ENCODE measurements around the gene MUC3A.
"Not testable (repeated sequence)": the region's sequence is repeated elsewhere in the genome, so short reads cannot be mapped to it uniquely, and the experiment has no call there.

MUC3A gene

DNA sequence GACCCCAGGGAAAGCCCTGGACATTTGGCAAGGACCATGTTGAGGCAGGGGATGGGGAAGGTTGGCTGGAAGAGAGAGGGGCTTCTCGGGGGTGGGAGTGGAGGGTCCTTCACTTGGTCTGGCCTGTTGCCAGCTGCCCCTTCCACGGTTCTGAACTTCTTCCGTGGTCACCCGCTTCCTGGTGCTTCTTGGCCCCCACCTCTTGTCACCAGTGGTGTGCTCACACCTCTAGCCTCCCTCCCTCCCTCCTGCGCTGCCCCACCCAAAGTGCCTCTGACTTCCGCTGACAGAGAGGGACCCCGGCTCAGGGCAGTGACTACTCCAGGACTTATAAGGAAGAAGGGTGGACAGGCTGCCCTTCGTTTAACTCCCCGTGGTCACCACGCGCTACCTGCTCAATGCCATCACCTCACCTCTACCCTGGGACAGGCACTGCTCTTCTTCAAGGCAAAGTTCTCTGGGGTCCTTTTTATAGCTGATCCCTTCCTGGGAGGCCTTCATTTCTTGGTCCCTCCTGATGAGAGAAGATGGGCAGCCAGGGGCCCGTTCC, 19.8 kb downstream of the MUC3A start, which contains the start of gene MUC12:
Gene MUC12 (plus strand): TSS at position 500 of the 550 bp plus-strand sequence. CDS start 58 bp downstream, outside the sequence.
- DNase-seq (ENCODE audit: low read depth in 2 of 2, low spot score in 1 of 2), result no peak

DNA sequence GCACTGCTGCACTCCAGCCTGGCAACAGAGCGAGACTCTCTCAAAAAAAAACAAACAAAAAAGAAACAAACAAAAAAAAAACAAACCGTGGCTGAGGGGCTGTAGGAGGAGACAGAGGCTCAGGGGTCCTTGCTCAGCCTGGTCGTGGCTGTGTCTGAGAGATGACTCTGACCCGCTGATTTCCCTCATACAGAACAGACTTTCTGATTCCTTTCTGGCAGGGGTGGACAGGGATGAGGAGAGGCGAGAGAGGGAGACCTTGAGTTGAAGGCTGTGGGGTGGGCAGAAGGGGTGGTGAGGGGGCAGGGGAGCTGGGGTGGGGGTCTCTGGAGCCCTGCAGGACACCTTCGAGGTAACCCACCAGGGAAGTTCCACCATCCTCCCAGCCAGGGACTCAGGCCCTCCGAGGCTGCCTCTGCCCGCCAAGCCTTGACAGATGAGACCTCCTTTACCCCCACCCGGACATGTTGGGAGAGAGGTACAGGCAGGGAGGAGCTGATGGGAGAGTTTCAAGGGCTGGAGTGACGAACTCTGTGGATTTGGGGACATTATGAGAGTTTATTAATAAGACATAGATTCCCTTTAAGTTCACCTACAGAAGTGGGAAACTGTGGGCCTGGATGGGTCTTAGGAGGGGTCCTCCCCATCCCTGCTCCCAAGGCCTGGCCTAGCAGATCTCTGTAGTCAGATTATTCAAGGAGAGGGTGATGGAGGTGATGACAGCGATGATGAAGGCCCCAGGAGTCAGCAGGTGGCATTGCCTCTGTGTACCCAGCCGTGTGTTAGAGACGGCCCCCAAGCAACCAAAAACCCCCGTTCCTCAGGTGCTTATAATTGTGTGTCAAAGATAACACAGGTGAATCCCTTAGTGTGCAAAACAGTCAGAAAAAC, 22.0 kb downstream of the MUC3A start:
- no peak for DNase-seq (ENCODE audit: low read depth in 2 of 2, low spot score in 1 of 2)

DNA sequence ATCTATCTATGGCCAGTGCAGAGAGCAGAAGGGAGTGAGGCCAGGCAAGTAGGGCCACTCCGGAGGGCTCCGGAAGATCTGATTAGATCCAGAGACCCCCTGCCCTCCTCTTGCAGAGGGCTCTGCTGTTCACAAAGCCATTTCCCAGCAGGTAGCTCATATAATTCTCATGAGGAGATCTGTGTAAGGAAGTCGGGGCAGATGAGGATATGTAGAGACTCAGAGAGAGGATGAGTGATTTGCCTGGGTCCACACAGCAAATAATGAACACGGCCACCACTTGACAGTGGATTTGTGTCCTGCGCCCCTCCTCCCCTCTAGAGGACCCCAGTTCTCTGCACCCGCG, 22.6 kb downstream of the MUC3A start:
- DNase-seq (ENCODE audit: low read depth in 2 of 2, low spot score in 1 of 2), result no peak

DNA sequence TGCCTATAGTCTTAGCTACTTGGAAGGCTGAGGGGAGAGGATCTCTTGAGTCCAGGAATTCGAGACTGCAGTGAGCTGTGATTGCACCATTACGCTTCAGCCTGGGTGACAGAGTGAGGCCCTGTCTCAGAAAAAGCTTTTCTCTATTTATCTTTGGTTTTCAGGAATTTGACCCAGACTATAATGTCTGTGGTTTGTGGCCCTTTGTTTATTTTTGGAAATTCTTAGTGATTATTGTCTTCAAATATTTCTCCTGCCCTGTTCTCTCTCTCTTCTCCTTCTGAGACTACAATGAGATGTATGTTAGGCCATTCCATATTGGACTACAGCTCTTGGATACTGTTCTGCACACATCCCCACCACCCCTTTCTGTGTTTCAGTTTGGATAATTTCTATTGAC, 24.7 kb downstream of the MUC3A start:
- no peak for DNase-seq (ENCODE audit: low read depth in 2 of 2, low spot score in 1 of 2)

DNA sequence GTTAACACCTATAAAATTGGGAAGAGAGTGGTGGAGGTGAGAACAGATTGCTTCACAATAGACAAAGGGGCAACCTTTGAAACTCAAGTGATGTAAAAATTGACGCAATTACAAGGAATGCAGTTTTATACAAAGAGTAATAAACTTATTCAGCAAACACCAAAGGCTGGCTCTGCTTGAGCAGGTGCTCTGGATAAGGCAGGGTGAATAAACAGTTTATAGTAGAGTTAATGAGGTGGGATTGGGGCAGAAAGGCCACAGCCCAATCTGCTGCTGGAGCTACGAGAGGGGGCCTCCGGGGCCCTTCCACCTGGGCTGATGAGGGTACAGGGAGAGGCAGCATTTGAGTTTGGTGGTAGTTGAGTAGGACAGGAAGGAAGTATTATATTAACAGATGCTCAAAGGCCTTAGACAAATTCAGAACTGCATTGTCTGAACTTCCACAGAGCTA, 26.1 kb downstream of the MUC3A start:
- DNase-seq (ENCODE audit: low read depth in 2 of 2, low spot score in 1 of 2), result no peak

DNA sequence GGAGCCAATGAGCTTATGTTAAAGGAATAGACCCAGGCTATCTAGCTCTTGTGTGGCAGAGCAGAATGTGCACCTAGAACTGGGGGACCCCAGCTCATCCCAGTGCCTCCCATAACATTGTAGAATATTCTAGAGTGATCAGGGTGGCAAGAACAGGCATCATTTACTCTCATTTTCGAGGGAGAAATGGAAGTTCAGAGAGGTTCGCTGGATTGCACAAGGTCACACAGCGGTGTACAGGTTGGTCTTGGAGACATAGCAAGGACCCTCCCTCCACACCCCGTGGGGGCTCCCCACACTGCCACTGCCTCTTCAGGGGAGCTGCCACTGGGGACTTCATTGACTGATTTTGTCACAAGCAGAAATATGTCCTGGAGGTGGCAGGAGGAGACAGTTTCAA, 29.0 kb downstream of the MUC3A start:
- DNase-seq (ENCODE audit: low read depth in 2 of 2, low spot score in 1 of 2), result no peak

DNA sequence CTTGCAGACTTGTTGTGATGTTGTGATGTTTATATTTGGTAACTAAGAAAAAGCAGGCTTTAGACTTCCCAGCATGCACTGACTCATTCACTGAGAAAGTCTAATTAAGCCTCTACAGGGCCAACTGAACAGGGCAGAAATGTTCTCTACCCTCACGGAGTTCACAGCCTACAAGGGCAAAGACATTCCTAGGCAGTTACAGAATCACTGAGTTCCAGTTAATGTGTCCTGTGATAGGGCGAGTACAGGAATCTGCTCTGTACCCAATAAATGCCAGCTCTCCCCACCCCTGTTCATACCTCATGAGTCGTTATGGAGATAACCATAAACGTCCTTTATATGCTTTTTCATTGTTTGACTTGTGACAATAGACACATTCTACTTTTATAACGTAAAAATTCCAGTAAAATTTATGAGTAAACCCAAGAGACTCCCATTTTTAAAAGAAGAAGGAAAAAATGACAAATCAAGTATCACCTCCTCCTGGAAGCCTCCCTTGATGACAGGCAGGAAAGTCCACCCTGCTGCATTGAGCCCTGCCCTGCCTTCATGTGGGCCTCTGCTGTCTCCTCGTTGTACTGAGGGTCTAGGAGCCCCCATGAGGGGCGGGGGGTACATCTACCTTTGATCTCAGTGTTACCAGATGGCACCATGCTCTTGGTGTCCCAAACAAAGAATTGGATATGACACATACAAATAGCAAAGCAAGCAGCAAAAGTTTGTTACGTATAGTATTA, 34.3 kb downstream of the MUC3A start:
- DNase-seq (ENCODE audit: low read depth in 2 of 2, low spot score in 1 of 2), result no peak

DNA sequence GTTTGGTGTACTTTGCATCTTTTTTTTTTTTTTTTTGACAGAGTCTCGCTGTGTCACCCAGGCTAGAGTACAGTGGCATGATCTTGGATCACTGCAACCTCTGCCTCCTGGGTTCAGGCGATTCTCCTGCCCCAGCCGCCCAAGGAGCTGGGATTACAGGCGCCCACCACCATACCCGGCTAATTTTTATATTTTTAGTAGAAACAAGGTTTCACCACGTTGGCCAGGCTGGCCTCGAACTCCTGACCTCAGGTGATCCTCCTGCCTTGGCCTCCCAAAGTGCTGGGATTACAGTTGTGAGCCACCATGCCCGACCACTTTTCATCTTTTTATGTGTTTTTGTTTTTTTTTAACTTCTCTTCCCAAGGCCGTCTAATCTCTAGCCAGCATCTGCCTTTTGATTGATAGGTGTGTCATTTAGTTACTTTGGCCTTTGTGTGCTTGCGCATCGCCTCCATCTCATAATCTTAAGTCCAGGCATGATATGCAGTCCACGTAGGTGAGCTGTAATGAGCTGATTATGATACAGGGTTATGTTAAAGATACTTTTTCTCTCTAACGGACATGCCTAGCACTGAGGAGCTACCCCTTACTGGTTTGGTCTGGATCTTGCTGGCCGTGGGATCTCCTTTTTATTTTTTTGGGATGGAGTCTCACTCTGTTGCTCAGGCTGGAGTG, 35.0 kb downstream of the MUC3A start:
- not testable (repeated sequence) for DNase-seq (ENCODE audit: low read depth in 2 of 2, low spot score in 1 of 2)

DNA sequence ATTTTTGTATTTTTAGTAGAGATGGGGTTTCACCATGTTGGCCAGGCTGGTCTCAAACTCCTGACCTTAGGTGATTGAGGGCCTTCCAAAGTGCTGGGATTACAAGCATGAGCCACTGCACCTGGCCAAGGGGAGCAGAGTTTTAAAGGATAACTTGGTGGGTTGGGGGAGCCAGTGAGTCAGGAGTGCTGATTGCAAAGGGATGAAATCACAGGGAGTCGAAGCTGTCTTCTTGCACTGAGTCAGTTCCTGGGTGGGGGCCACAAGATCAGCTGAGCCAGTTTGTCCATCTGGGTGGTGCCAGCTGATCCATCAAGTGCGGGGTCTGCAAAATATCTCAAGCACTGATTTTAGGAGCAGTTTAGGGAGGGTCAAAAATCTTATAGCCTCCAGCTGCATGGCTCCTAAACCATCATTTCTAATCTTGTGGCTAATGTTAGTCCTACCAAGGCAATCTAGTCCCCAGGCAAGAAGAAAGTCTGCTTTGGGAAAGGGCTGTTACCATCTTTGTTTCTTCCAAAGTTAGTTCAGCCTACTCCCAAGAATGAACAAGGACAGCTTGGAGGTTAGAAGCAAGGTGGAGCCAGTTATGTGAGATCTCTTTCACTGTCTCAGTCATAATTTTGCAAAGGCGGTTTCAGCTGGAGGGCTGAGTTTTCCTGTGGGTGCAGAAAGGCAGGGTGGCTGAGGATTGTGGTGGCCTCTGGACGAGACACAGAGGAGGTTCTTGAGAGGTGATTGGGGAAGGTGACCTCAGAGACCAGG, 35.9 kb downstream of the MUC3A start:
- DNase-seq (ENCODE audit: low read depth in 2 of 2, low spot score in 1 of 2), result not testable (repeated sequence)

DNA sequence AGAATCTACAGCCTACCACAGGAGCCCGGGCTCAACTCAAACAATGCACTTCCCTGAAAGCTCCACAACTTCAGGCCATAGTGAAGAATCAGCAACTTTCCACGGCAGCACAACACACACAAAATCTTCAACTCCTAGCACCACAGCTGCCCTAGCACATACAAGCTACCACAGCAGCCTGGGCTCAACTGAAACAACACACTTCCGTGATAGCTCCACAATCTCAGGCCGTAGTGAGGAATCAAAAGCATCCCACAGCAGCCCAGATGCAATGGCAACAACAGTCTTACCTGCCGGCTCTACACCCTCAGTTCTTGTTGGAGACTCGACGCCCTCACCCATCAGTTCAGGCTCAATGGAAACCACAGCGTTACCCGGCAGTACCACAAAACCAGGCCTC, 42.3 kb downstream of the MUC3A start:
- no peak for DNase-seq (ENCODE audit: low read depth in 2 of 2, low spot score in 1 of 2)

DNA sequence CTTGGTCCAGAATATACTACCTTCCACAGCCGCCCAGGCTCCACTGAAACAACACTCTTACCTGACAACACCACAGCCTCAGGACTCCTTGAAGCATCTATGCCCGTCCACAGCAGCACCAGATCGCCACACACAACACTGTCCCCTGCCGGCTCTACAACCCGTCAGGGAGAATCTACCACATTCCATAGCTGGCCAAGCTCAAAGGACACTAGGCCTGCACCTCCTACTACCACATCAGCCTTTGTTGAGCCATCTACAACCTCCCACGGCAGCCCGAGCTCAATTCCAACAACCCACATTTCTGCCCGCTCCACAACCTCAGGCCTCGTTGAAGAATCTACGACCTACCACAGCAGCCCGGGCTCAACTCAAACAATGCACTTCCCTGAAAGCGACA, 42.9 kb downstream of the MUC3A start:
- DNase-seq (ENCODE audit: low read depth in 2 of 2, low spot score in 1 of 2), result not testable (repeated sequence)

DNA sequence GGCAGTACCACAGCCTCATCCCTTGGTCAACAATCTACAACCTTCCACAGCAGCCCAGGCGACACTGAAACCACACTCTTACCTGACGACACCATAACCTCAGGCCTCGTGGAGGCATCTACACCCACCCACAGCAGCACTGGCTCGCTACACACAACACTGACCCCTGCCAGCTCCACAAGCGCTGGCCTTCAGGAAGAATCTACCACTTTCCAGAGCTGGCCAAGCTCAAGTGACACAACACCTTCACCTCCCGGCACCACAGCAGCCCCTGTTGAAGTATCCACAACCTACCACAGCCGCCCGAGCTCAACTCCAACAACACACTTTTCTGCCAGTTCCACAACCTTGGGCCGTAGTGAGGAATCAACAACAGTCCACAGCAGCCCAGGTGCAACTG, 45.3 kb downstream of the MUC3A start:
- not testable (repeated sequence) for DNase-seq (ENCODE audit: low read depth in 2 of 2, low spot score in 1 of 2)

DNA sequence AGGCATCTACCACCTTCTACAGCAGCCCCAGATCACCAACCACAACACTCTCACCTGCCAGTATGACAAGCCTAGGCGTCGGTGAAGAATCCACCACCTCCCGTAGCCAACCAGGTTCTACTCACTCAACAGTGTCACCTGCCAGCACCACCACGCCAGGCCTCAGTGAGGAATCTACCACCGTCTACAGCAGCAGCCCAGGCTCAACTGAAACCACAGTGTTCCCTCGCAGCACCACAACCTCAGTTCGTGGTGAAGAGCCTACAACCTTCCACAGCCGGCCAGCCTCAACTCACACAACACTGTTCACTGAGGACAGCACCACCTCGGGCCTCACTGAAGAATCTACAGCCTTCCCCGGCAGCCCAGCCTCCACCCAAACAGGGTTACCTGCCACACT, 49.2 kb downstream of the MUC3A start:
- not testable (repeated sequence) for DNase-seq (ENCODE audit: low read depth in 2 of 2, low spot score in 1 of 2)

DNA sequence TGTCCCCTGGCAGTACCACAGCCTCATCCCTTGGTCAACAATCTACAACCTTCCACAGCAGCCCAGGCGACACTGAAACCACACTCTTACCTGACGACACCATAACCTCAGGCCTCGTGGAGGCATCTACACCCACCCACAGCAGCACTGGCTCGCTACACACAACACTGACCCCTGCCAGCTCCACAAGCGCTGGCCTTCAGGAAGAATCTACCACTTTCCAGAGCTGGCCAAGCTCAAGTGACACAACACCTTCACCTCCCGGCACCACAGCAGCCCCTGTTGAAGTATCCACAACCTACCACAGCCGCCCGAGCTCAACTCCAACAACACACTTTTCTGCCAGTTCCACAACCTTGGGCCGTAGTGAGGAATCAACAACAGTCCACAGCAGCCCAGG, 50.0 kb downstream of the MUC3A start:
- DNase-seq (ENCODE audit: low read depth in 2 of 2, low spot score in 1 of 2), result not testable (repeated sequence)

DNA sequence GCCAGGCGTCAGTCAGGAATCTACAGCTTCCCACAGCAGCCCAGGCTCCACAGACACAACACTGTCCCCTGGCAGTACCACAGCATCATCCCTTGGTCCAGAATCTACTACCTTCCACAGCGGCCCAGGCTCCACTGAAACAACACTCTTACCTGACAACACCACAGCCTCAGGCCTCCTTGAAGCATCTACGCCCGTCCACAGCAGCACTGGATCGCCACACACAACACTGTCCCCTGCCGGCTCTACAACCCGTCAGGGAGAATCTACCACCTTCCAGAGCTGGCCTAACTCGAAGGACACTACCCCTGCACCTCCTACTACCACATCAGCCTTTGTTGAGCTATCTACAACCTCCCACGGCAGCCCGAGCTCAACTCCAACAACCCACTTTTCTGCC, 50.7 kb downstream of the MUC3A start:
- not testable (repeated sequence) for DNase-seq (ENCODE audit: low read depth in 2 of 2, low spot score in 1 of 2)

DNA sequence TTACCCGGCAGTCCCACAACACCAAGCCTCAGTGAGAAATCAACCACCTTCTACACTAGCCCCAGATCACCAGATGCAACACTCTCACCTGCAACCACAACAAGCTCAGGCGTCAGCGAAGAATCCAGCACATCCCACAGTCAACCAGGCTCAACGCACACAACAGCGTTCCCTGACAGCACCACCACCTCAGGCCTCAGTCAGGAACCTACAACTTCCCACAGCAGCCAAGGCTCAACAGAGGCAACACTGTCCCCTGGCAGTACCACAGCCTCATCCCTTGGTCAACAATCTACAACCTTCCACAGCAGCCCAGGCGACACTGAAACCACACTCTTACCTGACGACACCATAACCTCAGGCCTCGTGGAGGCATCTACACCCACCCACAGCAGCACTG, 53.0 kb downstream of the MUC3A start:
- not testable (repeated sequence) for DNase-seq (ENCODE audit: low read depth in 2 of 2, low spot score in 1 of 2)

DNA sequence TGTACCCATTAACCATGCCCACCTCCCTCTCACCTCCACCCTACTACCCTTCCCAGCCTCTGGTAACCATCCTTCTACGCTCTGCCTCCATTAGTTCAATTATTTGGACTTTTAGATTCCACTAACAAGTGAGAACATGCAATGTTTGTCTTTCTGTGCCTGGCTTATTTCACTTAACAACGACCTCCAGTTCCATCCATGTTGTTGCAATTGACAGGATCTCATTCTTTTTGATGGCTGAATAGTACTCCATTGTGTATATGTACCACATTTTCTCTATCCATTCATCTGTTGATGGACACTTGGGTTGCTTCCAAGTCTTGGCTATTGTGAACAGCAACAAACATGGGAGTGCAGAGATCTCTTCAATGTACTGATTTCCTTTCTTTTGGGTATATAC, 58.0 kb downstream of the MUC3A start:
- not testable (repeated sequence) for DNase-seq (ENCODE audit: low read depth in 2 of 2, low spot score in 1 of 2)

DNA sequence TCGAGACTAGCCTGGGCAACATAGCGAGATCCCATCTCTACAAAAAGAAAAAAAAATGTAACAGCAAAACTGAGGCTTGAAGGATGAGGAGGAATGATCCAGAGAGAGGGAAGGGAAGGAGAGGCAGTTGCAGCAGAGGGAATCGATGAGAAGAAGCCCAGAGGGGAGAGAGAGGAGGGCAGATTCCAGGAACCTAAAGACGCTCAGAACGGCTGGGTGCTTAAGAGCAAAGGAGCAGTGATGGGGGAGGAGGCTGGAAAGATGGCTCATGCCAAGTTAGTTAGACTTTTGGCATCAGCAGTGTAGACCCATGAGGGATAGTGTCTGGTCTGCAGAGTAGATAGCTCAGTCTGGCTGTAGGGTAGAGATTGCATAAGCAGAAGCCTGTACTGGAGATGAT, 60.3 kb downstream of the MUC3A start:
- DNase-seq (ENCODE audit: low read depth in 2 of 2, low spot score in 1 of 2), result no peak

DNA sequence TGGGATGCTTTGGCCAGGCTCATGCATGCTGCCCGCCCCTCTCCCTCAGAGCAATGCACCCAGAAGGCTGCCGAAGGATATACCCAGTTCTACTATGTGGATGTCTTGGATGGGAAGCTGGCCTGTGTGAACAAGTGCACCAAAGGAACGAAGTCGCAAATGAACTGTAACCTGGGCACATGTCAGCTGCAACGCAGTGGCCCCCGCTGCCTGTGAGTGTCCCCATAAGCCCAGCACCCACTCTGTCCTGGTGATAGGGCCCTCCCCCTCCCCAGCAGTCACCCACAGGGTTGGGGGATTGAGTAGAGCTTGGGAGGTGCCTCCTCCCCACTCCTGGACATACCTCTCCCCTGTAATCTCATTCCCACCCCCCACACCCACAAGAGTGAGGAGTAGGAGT, 63.6 kb downstream of the MUC3A start:
- no peak for DNase-seq (ENCODE audit: low read depth in 2 of 2, low spot score in 1 of 2)

DNA sequence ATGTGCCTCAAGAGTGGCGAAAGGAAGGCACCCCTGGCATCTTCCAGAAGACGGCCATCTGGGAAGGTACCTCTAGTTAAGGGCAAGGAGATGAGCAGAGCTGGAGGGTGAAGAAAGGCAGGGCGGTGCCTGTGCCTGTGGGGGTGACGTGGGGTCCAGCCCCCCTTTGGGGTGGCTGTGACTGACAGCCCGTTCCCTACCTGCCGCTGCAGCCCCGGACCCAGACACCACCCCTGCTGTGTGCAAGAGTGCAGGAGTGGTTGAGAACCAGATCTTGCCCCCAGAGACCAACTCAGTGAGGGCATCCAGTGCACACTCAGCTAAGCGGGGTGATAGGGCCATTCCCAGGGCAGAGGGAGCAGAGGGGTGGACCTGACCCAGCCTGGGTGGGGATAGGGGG, 66.3 kb downstream of the MUC3A start:
- no peak for DNase-seq (ENCODE audit: low read depth in 2 of 2, low spot score in 1 of 2)
